Measurements from ENCODE around the gene WNT2B.

WNT2B gene

GRCh38 chr1:112515311-112516009, 6.7 kb downstream of the WNT2B start:
- TF ChIP-seq CTCF (IDR thresholded peaks at IDR 0.05; ENCODE audit: low read length, missing control alignments) = no peak
- DNase-seq (ENCODE audit: low read depth) = peak; percentile 70

GRCh38 chr1:112516141-112516540, 7.4 kb downstream of the WNT2B start:
- H3K4me3 ChIP-seq (replicated peaks; ENCODE audit: low read depth, low read length) = no peak overlapping the region
- TF ChIP-seq CTCF (IDR thresholded peaks at IDR 0.05; ENCODE audit: low read length, missing control alignments) = no peak
- no peak for DNase-seq (ENCODE audit: low read depth)

More at GRCh38 chr1:112515311-112516009, 6.7 kb downstream of the WNT2B start:
- no peak overlapping the region for H3K4me3 ChIP-seq (replicated peaks; ENCODE audit: low read depth, low read length)

GRCh38 chr1:112517231-112517630, 8.5 kb downstream of the WNT2B start:
- no peak for TF ChIP-seq CTCF (IDR thresholded peaks at IDR 0.05; ENCODE audit: low read length, missing control alignments)
- no peak overlapping the region for H3K4me3 ChIP-seq (replicated peaks; ENCODE audit: low read depth, low read length)
- no peak for DNase-seq (ENCODE audit: low read depth)

DNA sequence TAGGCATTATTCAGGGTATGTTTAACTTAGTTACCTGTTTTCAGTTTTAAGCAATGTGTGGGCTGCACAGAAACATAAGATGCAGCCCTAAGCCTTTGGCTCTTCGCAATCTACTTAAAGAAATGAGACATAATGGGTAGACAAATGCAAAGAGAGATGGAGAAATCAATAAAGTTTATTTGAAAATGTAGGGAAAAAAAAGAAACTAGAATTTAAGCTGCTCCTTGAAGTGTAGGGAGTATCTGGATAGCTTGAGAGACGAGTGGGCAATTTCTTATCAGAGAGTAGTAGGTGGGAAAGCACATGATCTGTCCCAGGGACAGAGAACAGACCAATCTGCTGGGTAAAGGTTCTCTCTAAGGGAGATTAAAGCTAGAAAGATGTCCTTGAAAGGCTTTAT, 8.9 kb downstream of the WNT2B start:
- H3K4me3 ChIP-seq (replicated peaks; ENCODE audit: low read depth, low read length) = no peak overlapping the region
- TF ChIP-seq CTCF (IDR thresholded peaks at IDR 0.05; ENCODE audit: low read length, missing control alignments) = no peak
- no peak for DNase-seq (ENCODE audit: low read depth)

- no peak for DNase-seq (ENCODE audit: low read depth)
- no peak for TF ChIP-seq CTCF (IDR thresholded peaks at IDR 0.05; ENCODE audit: low read length, missing control alignments)
- H3K4me3 ChIP-seq (replicated peaks; ENCODE audit: low read depth, low read length) = no peak overlapping the region
Observed at GRCh38 chr1:112518186-112518585, 9.4 kb downstream of the WNT2B start.

DNA sequence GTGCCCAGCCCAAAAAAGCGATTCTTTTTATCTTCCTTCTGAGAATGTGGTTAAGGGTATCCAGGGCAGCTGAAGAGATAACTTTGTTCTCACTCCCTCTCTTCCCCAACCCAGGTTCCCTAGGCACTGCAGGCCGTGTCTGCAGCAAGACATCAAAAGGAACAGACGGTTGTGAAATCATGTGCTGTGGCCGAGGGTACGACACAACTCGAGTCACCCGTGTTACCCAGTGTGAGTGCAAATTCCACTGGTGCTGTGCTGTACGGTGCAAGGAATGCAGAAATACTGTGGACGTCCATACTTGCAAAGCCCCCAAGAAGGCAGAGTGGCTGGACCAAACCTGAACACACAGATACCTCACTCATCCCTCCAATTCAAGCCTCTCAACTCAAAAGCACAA, 11.4 kb downstream of the WNT2B start:
- H3K4me3 ChIP-seq (replicated peaks; ENCODE audit: low read depth, low read length) = no peak overlapping the region
- no peak for DNase-seq (ENCODE audit: low read depth)
- no peak for TF ChIP-seq CTCF (IDR thresholded peaks at IDR 0.05; ENCODE audit: low read length, missing control alignments)

DNA sequence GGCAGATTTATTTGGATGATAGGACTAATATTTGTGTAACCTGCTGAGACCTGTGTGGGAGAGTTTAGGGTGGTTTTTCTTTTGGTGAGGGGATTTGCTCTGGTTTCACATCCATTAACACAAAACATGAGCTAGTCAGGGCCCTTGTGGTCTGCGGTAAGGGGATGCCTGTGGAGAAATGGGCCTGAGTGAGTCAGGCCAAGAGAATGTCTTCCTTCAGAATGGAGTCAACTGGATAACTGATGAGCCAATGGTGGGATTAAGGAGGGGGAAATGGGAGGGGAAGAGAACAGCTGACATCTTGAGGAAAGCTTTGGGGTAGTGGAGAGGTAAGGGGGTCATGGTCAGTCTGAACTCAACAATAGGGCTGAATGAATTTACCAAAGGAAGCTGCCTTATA, 13.9 kb downstream of the WNT2B start:
- H3K4me3 ChIP-seq (replicated peaks; ENCODE audit: low read depth, low read length) = no peak overlapping the region
- no peak for TF ChIP-seq CTCF (IDR thresholded peaks at IDR 0.05; ENCODE audit: low read length, missing control alignments)
- peak; percentile 84 for DNase-seq (ENCODE audit: low read depth)

Measured in fibroblast of pulmonary artery (primary cell).